ENCODE results near the gene KLHDC3. TPM values are rescaled to one million over a fixed set of nuclear protein-coding genes. Genes with fewer than 3 reads are reported as not detected.

Gene KLHDC3
- total and polyA plus RNA-seq, 5 donors = 97.3 to 176 (median 158) TPM

- Histone ChIP-seq H3K9me3 (ENCODE audit: control insufficient read depth, low read length) (no peaks in the 10 kb centered on the region), H3K27ac (ENCODE audit: low read length) (no peak overlapping the region), H3K4me1 (ENCODE audit: control insufficient read depth, insufficient read depth, low read length) (no peaks in the 10 kb centered on the region), H3K4me3 (ENCODE audit: low read length) (no peak overlapping the region), H3K27me3 (ENCODE audit: control insufficient read depth, insufficient read depth) (no peaks in the 10 kb centered on the region)
- intact Hi-C loops (cut with DNase I) = no loop called here
- 93% methylated on average over 9 of the region's 9 CpGs for WGBS
- ATAC-seq (no peak), DNase-seq (no peak)
Observed at GRCh38 chr6:43043310-43043709, 29.3 kb downstream of the KLHDC3 start.

- intact Hi-C loops (cut with DNase I) = no loop called here
Observed at GRCh38 chr6:43045371-43045930, 31.4 kb downstream of the KLHDC3 start.

GRCh38 chr6:43047998-43048397, 33.9 kb downstream of the KLHDC3 start:
- ATAC-seq = no peak
- no peak for DNase-seq
- H3K27ac ChIP-seq (ENCODE audit: low read length) = no peak overlapping the region
- intact Hi-C loops (cut with DNase I) = no loop called here
- no peaks in the 10 kb centered on the region for H3K4me1 ChIP-seq (ENCODE audit: control insufficient read depth, insufficient read depth, low read length)
- no peaks in the 10 kb centered on the region for H3K9me3 ChIP-seq (ENCODE audit: control insufficient read depth, low read length)
- 89% methylated on average over 7 of the region's 7 CpGs for WGBS
- H3K4me3 ChIP-seq (ENCODE audit: low read length) = no peak overlapping the region
- no peaks in the 10 kb centered on the region for H3K27me3 ChIP-seq (ENCODE audit: control insufficient read depth, insufficient read depth)

More at GRCh38 chr6:43045371-43045930, 31.4 kb downstream of the KLHDC3 start:
- WGBS = 93% methylated on average over 11 of the region's 11 CpGs
- H3K27ac ChIP-seq (ENCODE audit: low read length) = no peak overlapping the region
- no peaks in the 10 kb centered on the region for H3K4me1 ChIP-seq (ENCODE audit: control insufficient read depth, insufficient read depth, low read length)
- ATAC-seq = no peak
- H3K27me3 ChIP-seq (ENCODE audit: control insufficient read depth, insufficient read depth) = no peaks in the 10 kb centered on the region
- no peak overlapping the region for H3K4me3 ChIP-seq (ENCODE audit: low read length)
- no peaks in the 10 kb centered on the region for H3K9me3 ChIP-seq (ENCODE audit: control insufficient read depth, low read length)
- no peak for DNase-seq

GRCh38 chr6:43050981-43051380, 36.9 kb downstream of the KLHDC3 start:
- Histone ChIP-seq H3K27me3 (ENCODE audit: control insufficient read depth, insufficient read depth) (no peaks in the 10 kb centered on the region), H3K9me3 (ENCODE audit: control insufficient read depth, low read length) (no peaks in the 10 kb centered on the region), H3K4me1 (ENCODE audit: control insufficient read depth, insufficient read depth, low read length) (no peaks in the 10 kb centered on the region), H3K4me3 (ENCODE audit: low read length) (no peak overlapping the region), H3K27ac (ENCODE audit: low read length) (no peak overlapping the region)
- DNase-seq (no peak), ATAC-seq (no peak)
- 94% methylated on average over 17 of the region's 17 CpGs for WGBS
- intact Hi-C loops (cut with DNase I) = loop anchor here in 2 of 4 donors (5.0 kb wide), 2 partner anchors 34 to 39 kb away; partner anchors contain the start of genes KLHDC3 (in 1 of the 2) and MEA1 (in 1 of the 2)

- H3K4me3 ChIP-seq (ENCODE audit: low read length) = no peak overlapping the region
- WGBS = 74% methylated on average over 19 of the region's 19 CpGs
Observed at GRCh38 chr6:43052225-43052841, 38.3 kb downstream of the KLHDC3 start.

GRCh38 chr6:43052842-43053544, 38.9 kb downstream of the KLHDC3 start:
- ATAC-seq (peak; percentile 29 to 30), DNase-seq (peak; percentile 42 to 62 (median 59))
- H3K9me3 ChIP-seq (ENCODE audit: control insufficient read depth, low read length) = no peaks in the 10 kb centered on the region
- intact Hi-C loops (cut with DNase I) = loop anchor here in 2 of 4 donors (5.0 kb wide), 2 partner anchors 36 to 41 kb away; partner anchors contain the start of genes KLHDC3 (in 1 of the 2) and MEA1 (in 1 of the 2)
- H3K4me1 ChIP-seq (ENCODE audit: control insufficient read depth, insufficient read depth, low read length) = no peaks in the 10 kb centered on the region
- H3K4me3 ChIP-seq (ENCODE audit: low read length) = peak overlapping the region; percentile 55
- H3K27ac ChIP-seq (ENCODE audit: low read length) = peak overlapping the region; percentile 78
- 21% methylated on average over 22 of the region's 22 CpGs for WGBS
- H3K27me3 ChIP-seq (ENCODE audit: control insufficient read depth, insufficient read depth) = no peaks in the 10 kb centered on the region

More at GRCh38 chr6:43052225-43052841, 38.3 kb downstream of the KLHDC3 start:
- Histone ChIP-seq H3K4me1 (ENCODE audit: control insufficient read depth, insufficient read depth, low read length) (no peaks in the 10 kb centered on the region), H3K27me3 (ENCODE audit: control insufficient read depth, insufficient read depth) (no peaks in the 10 kb centered on the region), H3K27ac (ENCODE audit: low read length) (no peak overlapping the region), H3K9me3 (ENCODE audit: control insufficient read depth, low read length) (no peaks in the 10 kb centered on the region)
- peak in 2 of 3 donors; percentile 66 to 73 for DNase-seq
- no peak for ATAC-seq
- intact Hi-C loops (cut with DNase I) = loop anchor here in 2 of 4 donors (5.0 kb wide), 2 partner anchors 35 to 40 kb away; partner anchors contain the start of genes KLHDC3 (in 1 of the 2) and MEA1 (in 1 of the 2)

GRCh38 chr6:43053545-43054205, 39.6 kb downstream of the KLHDC3 start, which contains the start of gene CUL7:
Gene CUL7, minus strand, starts transcription at chr6:43053851. Its CDS starts 1,063 bp downstream, at chr6:43052788.
- ATAC-seq = peak; percentile 97 to 98
- Histone ChIP-seq H3K4me1 (ENCODE audit: control insufficient read depth, insufficient read depth, low read length) (peaks cover 2% of the 10 kb centered on the region), H3K9me3 (ENCODE audit: control insufficient read depth, low read length) (no peaks in the 10 kb centered on the region), H3K27ac (ENCODE audit: low read length) (peak within 1 kb of the TSS; percentile 78), H3K4me3 (ENCODE audit: low read length) (peak within 1 kb of the TSS; percentile 55), H3K27me3 (ENCODE audit: control insufficient read depth, insufficient read depth) (no peaks in the 10 kb centered on the region)
- 1% methylated on average over 45 of the region's 45 CpGs for WGBS
- intact Hi-C loops (cut with DNase I) = loop anchor here in 2 of 4 donors (5.0 kb wide), 2 partner anchors 36 to 41 kb away; partner anchors contain the start of genes KLHDC3 (in 1 of the 2) and MEA1 (in 1 of the 2)
- peak; percentile 96 to 98 (median 97) for DNase-seq

GRCh38 chr6:43054206-43054943, 40.3 kb downstream of the KLHDC3 start:
- Histone ChIP-seq H3K9me3 (ENCODE audit: control insufficient read depth, low read length) (no peaks in the 10 kb centered on the region), H3K27ac (ENCODE audit: low read length) (peak overlapping the region; percentile 64), H3K4me1 (ENCODE audit: control insufficient read depth, insufficient read depth, low read length) (peaks cover 2% of the 10 kb centered on the region), H3K4me3 (ENCODE audit: low read length) (peak overlapping the region; percentile 55), H3K27me3 (ENCODE audit: control insufficient read depth, insufficient read depth) (no peaks in the 10 kb centered on the region)
- intact Hi-C loops (cut with DNase I) = loop anchor here in 2 of 4 donors (5.0 kb wide), 2 partner anchors 37 to 42 kb away; partner anchors contain the start of genes KLHDC3 (in 1 of the 2) and MEA1 (in 1 of the 2)
- WGBS = 62% methylated on average over 17 of the region's 17 CpGs
- ATAC-seq (peak in 1 of 2 donors; percentile 1), DNase-seq (peak in 2 of 3 donors; percentile 72)

- H3K27ac ChIP-seq (ENCODE audit: low read length) = no peak overlapping the region
- no peaks in the 10 kb centered on the region for H3K27me3 ChIP-seq (ENCODE audit: control insufficient read depth, insufficient read depth)
- WGBS = 84% methylated on average over 8 of the region's 8 CpGs
- DNase-seq = no peak
- no peak for ATAC-seq
- H3K4me1 ChIP-seq (ENCODE audit: control insufficient read depth, insufficient read depth, low read length) = peaks cover 4% of the 10 kb centered on the region
- H3K9me3 ChIP-seq (ENCODE audit: control insufficient read depth, low read length) = no peaks in the 10 kb centered on the region
- intact Hi-C loops (cut with DNase I) = no loop called here
- no peak overlapping the region for H3K4me3 ChIP-seq (ENCODE audit: low read length)
Observed at GRCh38 chr6:43055966-43056365, 41.9 kb downstream of the KLHDC3 start.

GRCh38 chr6:43058531-43058930, 44.5 kb downstream of the KLHDC3 start:
- peaks cover 4% of the 10 kb centered on the region for H3K4me1 ChIP-seq (ENCODE audit: control insufficient read depth, insufficient read depth, low read length)
- no peak overlapping the region for H3K27ac ChIP-seq (ENCODE audit: low read length)
- ATAC-seq = no peak
- WGBS = 79% methylated on average over 1 of the region's 1 CpG
- intact Hi-C loops (cut with DNase I) = no loop called here
- no peaks in the 10 kb centered on the region for H3K27me3 ChIP-seq (ENCODE audit: control insufficient read depth, insufficient read depth)
- H3K4me3 ChIP-seq (ENCODE audit: low read length) = peak overlapping the region; percentile 98
- DNase-seq = no peak
- H3K9me3 ChIP-seq (ENCODE audit: control insufficient read depth, low read length) = no peaks in the 10 kb centered on the region
